Testis (tissue), 3 donors: ENCODE results near the gene PRKAR2A. TPM values are rescaled to one million over a fixed set of nuclear protein-coding genes. Genes with fewer than 3 reads are reported as not detected.
"Not testable (repeated sequence)": the region's sequence is repeated elsewhere in the genome, so short reads cannot be mapped to it uniquely, and the experiment has no call there.

Source experiments
- DNase-seq: peaks from one replicate; pipeline ENCODE4 v3.0.0-alpha.2; 2019
- H3K27ac ChIP-seq, 2 donors: fragments of 200-600 bp; sonication (generic); one replicate each; pipeline ENCODE4 v1.5.1; 2019
- H3K27me3 ChIP-seq: fragments of 200-600 bp; sonication (generic); one replicate; pipeline ENCODE4 v1.5.1; 2019
- H3K36me3 ChIP-seq: fragments of 200-600 bp; sonication (generic); one replicate; pipeline ENCODE4 v1.5.1; 2017; ENCODE audit warnings: low read depth; ENCODE audit errors: missing control alignments
- H3K4me1 ChIP-seq: fragments of 200-600 bp; sonication (generic); one replicate; pipeline ENCODE4 v1.5.1; 2019
- H3K4me3 ChIP-seq, 2 donors: fragments of 200-600 bp; sonication (generic); one replicate each; pipeline ENCODE4 v1.5.1; 2017 to 2019
- H3K9me3 ChIP-seq: fragments of 200-600 bp; sonication (generic); one replicate; pipeline ENCODE4 v1.5.1; 2017
- CTCF ChIP-seq, 3 experiments: fragments of 450-650 bp in 2 of 3; fragments of 200-600 bp in 1 of 3; sonication (generic) in 1 of 3; IDR thresholded peaks; one replicate each; pipeline ENCODE4 v1.5.1; 2016 to 2019; ENCODE audit warnings: antibody characterized with exemption in 3 of 3, mild to moderate bottlenecking in 2 of 3, moderate library complexity in 1 of 3
- POLR2A ChIP-seq: fragments of 450-650 bp; IDR thresholded peaks from one replicate; pipeline ENCODE4 v1.6.1; 2017; ENCODE audit warnings: antibody characterized with exemption, mild to moderate bottlenecking, moderate library complexity
- WGBS, 2 donors: methylation state at CpG; one replicate each; pipeline ENCODE4 v1.1.5; 2018; 5-methylcytosine and 5-hydroxymethylcytosine counted together
- intact Hi-C: fragments of 100-400 bp; cut with DNase I; formaldehyde crosslinking; loops from one replicate; pipeline ENCODE4 v1.15.1; 2023; ENCODE audit warnings: low total_unique reads
- polyA plus RNA-seq: library from polyadenylated mRNA; stranded (reverse); fragments of 350-450 nt; fragmentation: Illumina TruSeq; extraction: RNeasy Lipid Tissue Mini Kit (QIAGEN cat#74804); gene quantifications from one replicate; pipeline ENCODE4 v1.2.3, GENCODE V29; 2014; ENCODE audit warnings: low read depth, low replicate concordance; ENCODE audit not compliant: insufficient read depth
- total RNA-seq, 2 donors: library from RNA; depleted of rRNA; stranded (reverse); fragments of >200 nt; gene quantifications; one replicate each; pipeline ENCODE4 v1.2.3, GENCODE V29; 2016

The PRKAR2A gene
- total and polyA plus RNA-seq, 3 donors from 2014 or later = 52.2 to 166 (median 150) TPM

GRCh38 chr3:48723725-48724124 is 123.9 kb downstream of the PRKAR2A start:
- H3K27me3 ChIP-seq = no peaks in the 10 kb centered on the region
- no peak for TF ChIP-seq POLR2A
- TF ChIP-seq CTCF (IDR thresholded peaks at IDR 0.05) = no peak
- H3K9me3 ChIP-seq = no peaks in the 10 kb centered on the region
- no peak for DNase-seq
- H3K36me3 ChIP-seq = no peaks in the 10 kb centered on the region
- no peak overlapping the region for H3K4me3 ChIP-seq
- intact Hi-C loops = no loop called here
- WGBS, 2 donors = 87 to 92% methylated on average over 7 of the region's 7 CpGs
- no peak overlapping the region for H3K27ac ChIP-seq
- H3K4me1 ChIP-seq = no peaks in the 10 kb centered on the region

GRCh38 chr3:48723293-48723692 is 124.4 kb downstream of the PRKAR2A start:
- H3K27me3 ChIP-seq, H3K4me3 ChIP-seq, H3K27ac ChIP-seq, H3K9me3 ChIP-seq, intact Hi-C loops, H3K4me1 ChIP-seq, DNase-seq, H3K36me3 ChIP-seq: not testable (repeated sequence)
- 86 to 90% methylated on average over 3 of the region's 3 CpGs for WGBS, 2 donors

GRCh38 chr3:48716982-48717746 is 130.5 kb downstream of the PRKAR2A start, which contains the start of gene IP6K2:
Gene IP6K2 (minus strand): TSS chr3:48717221. CDS start chr3:48695291, 21,930 bp downstream.
- intact Hi-C loops = no loop called here
- Histone ChIP-seq H3K4me1 (peaks cover 19% of the 10 kb centered on the region), H3K36me3 (no peaks in the 10 kb centered on the region), H3K9me3 (no peaks in the 10 kb centered on the region), H3K27me3 (no peaks in the 10 kb centered on the region), H3K27ac (peak within 1 kb of the TSS; percentile 85 to 95), H3K4me3 (peak within 1 kb of the TSS; percentile 74 to 88)
- no peak for TF ChIP-seq CTCF (IDR thresholded peaks at IDR 0.05)
- no peak for TF ChIP-seq POLR2A
- WGBS, 2 donors = 2 to 10% methylated on average over 10 to 38 of the region's 38 CpGs
- peak; percentile 99 for DNase-seq

GRCh38 chr3:48716508-48716981 is 131.1 kb downstream of the PRKAR2A start:
- peak; percentile 48 for DNase-seq
- Histone ChIP-seq H3K4me1 (peaks cover 19% of the 10 kb centered on the region), H3K27ac (peak overlapping the region; percentile 85 to 95), H3K4me3 (peak overlapping the region; percentile 74 to 88), H3K27me3 (no peaks in the 10 kb centered on the region), H3K9me3 (no peaks in the 10 kb centered on the region), H3K36me3 (no peaks in the 10 kb centered on the region)
- TF ChIP-seq CTCF (IDR thresholded peaks at IDR 0.05) (no peak), POLR2A (no peak)
- intact Hi-C loops = no loop called here
- WGBS, 2 donors = 1% methylated on average over 16 of the region's 16 CpGs

GRCh38 chr3:48715174-48715800 is 132.4 kb downstream of the PRKAR2A start:
- Histone ChIP-seq H3K27me3 (no peaks in the 10 kb centered on the region), H3K9me3 (no peaks in the 10 kb centered on the region), H3K4me3 (no peak overlapping the region), H3K36me3 (no peaks in the 10 kb centered on the region), H3K27ac (no peak overlapping the region), H3K4me1 (peaks cover 19% of the 10 kb centered on the region)
- TF ChIP-seq CTCF (IDR thresholded peaks at IDR 0.05) (no peak), POLR2A (no peak)
- intact Hi-C loops = no loop called here
- DNase-seq = no peak
